ENCODE data around the gene GEMIN7. TPM values are rescaled to one million over a fixed set of nuclear protein-coding genes. Genes with fewer than 3 reads are reported as not detected.

The GEMIN7 gene
- total and polyA plus RNA-seq, 2 experiments from 2014 or later, result 48.8 to 69.0 TPM

- Histone ChIP-seq H3K4me1 (ENCODE audit: insufficient read depth) (peaks cover 3% of the 10 kb centered on the region), H3K9me3 (ENCODE audit: low read depth) (no peaks in the 10 kb centered on the region), H3K27ac (no peak overlapping the region), H3K27me3 (no peaks in the 10 kb centered on the region), H3K4me2 (no peak overlapping the region), H3K4me3 (no peak overlapping the region), H3K9me2 (replicated peaks; ENCODE audit: insufficient read depth) (no peaks in the 10 kb centered on the region), H4K20me1 (ENCODE audit: insufficient read depth, poor library complexity, severe bottlenecking) (peaks cover 16% of the 10 kb centered on the region), H3K79me2 (peaks cover 50% of the 10 kb centered on the region), H2AFZ (no peak overlapping the region), H3K36me3 (replicated peaks; ENCODE audit: insufficient read depth, low read depth) (no peaks in the 10 kb centered on the region)
- WGBS (ENCODE audit: low lambda C conversion rate, missing lambda C conversion rate), result 80% methylated on average over 10 of the region's 11 CpGs
- no peak for TF ChIP-seq EZH2 (IDR thresholded peaks at IDR 0.05; ENCODE audit: borderline replicate concordance)
- no peak for TF ChIP-seq EZH2phosphoT487 (IDR thresholded peaks at IDR 0.05; ENCODE audit: low read depth, severe bottlenecking, unreplicated experiment)
- TF ChIP-seq CTCF (IDR thresholded peaks at IDR 0.05; ENCODE audit: poor library complexity), result no peak
- no peak for DNase-seq (ENCODE audit: low spot score)
Observed at GRCh38 chr19:45138303-45138751, 59.3 kb downstream of the GEMIN7 start.

- no peaks in the 10 kb centered on the region for H3K9me2 ChIP-seq (replicated peaks; ENCODE audit: insufficient read depth)
- no peaks in the 10 kb centered on the region for H3K9me3 ChIP-seq (ENCODE audit: low read depth)
- peaks cover 3% of the 10 kb centered on the region for H3K4me1 ChIP-seq (ENCODE audit: insufficient read depth)
- H3K4me2 ChIP-seq, result no peak overlapping the region
- no peak overlapping the region for H2AFZ ChIP-seq
- TF ChIP-seq EZH2phosphoT487 (IDR thresholded peaks at IDR 0.05; ENCODE audit: low read depth, severe bottlenecking, unreplicated experiment) (no peak), EZH2 (IDR thresholded peaks at IDR 0.05; ENCODE audit: borderline replicate concordance) (no peak), CTCF (IDR thresholded peaks at IDR 0.05; ENCODE audit: poor library complexity) (no peak)
- H4K20me1 ChIP-seq (ENCODE audit: insufficient read depth, poor library complexity, severe bottlenecking), result peaks cover 16% of the 10 kb centered on the region
- no peak overlapping the region for H3K4me3 ChIP-seq
- DNase-seq (ENCODE audit: low spot score), result no peak
- H3K27ac ChIP-seq, result no peak overlapping the region
- H3K27me3 ChIP-seq, result no peaks in the 10 kb centered on the region
- 96% methylated on average over 24 of the region's 24 CpGs for WGBS (ENCODE audit: low lambda C conversion rate, missing lambda C conversion rate)
- H3K36me3 ChIP-seq (replicated peaks; ENCODE audit: insufficient read depth, low read depth), result no peaks in the 10 kb centered on the region
- peaks cover 39% of the 10 kb centered on the region for H3K79me2 ChIP-seq
Observed at GRCh38 chr19:45139286-45140143, 60.5 kb downstream of the GEMIN7 start.

- Histone ChIP-seq H3K9me2 (replicated peaks; ENCODE audit: insufficient read depth) (no peaks in the 10 kb centered on the region), H3K79me2 (peaks cover 39% of the 10 kb centered on the region), H3K9me3 (ENCODE audit: low read depth) (no peaks in the 10 kb centered on the region), H3K4me1 (ENCODE audit: insufficient read depth) (peaks cover 3% of the 10 kb centered on the region), H3K27me3 (no peaks in the 10 kb centered on the region), H3K4me3 (no peak overlapping the region), H3K27ac (no peak overlapping the region), H4K20me1 (ENCODE audit: insufficient read depth, poor library complexity, severe bottlenecking) (peaks cover 16% of the 10 kb centered on the region), H2AFZ (no peak overlapping the region), H3K36me3 (replicated peaks; ENCODE audit: insufficient read depth, low read depth) (no peaks in the 10 kb centered on the region), H3K4me2 (no peak overlapping the region)
- DNase-seq (ENCODE audit: low spot score), result no peak
- no peak for TF ChIP-seq EZH2 (IDR thresholded peaks at IDR 0.05; ENCODE audit: borderline replicate concordance)
- no peak for TF ChIP-seq EZH2phosphoT487 (IDR thresholded peaks at IDR 0.05; ENCODE audit: low read depth, severe bottlenecking, unreplicated experiment)
- TF ChIP-seq CTCF (IDR thresholded peaks at IDR 0.05; ENCODE audit: poor library complexity), result no peak
- WGBS (ENCODE audit: low lambda C conversion rate, missing lambda C conversion rate), result 82% methylated on average over 8 of the region's 8 CpGs
Observed at GRCh38 chr19:45140144-45140503, 61.1 kb downstream of the GEMIN7 start.
